ENCODE measurements around the gene WDR76. TPM values are rescaled to one million over a fixed set of nuclear protein-coding genes. Genes with fewer than 3 reads are reported as not detected.
"Not testable (repeated sequence)": the region's sequence is repeated elsewhere in the genome, so short reads cannot be mapped to it uniquely, and the experiment has no call there.

The WDR76 gene
- total and polyA plus RNA-seq, 5 donors = 0.97 to 3.4 (median 2.9) TPM

- intact Hi-C loops (cut with DNase I) = no loop called here
- DNase-seq = peak; percentile 95 to 97 (median 96)
- peak; percentile 96 for ATAC-seq
- Histone ChIP-seq H3K27me3 (ENCODE audit: control insufficient read depth, insufficient read depth) (no peaks in the 10 kb centered on the region), H3K9me3 (ENCODE audit: control insufficient read depth, low read length) (no peaks in the 10 kb centered on the region), H3K27ac (ENCODE audit: low read length) (peak within 1 kb of the TSS; percentile 83), H3K4me3 (ENCODE audit: low read length) (peak within 1 kb of the TSS; percentile 83), H3K4me1 (ENCODE audit: control insufficient read depth, insufficient read depth, low read length) (peaks cover 7% of the 10 kb centered on the region)
- WGBS = 9% methylated on average over 46 of the region's 46 CpGs
Observed at GRCh38 chr15:43824302-43825246, 2.2 kb upstream of the WDR76 start, which contains the start of gene MFAP1. TSS of gene MFAP1 (minus strand) at chr15:43824690. CDS start at chr15:43824569, 121 bp downstream.

GRCh38 chr15:43825305-43825704, 1.5 kb upstream of the WDR76 start:
- H3K4me1 ChIP-seq (ENCODE audit: control insufficient read depth, insufficient read depth, low read length); H3K27ac ChIP-seq (ENCODE audit: low read length); intact Hi-C loops (cut with DNase I): not testable (repeated sequence)

DNA sequence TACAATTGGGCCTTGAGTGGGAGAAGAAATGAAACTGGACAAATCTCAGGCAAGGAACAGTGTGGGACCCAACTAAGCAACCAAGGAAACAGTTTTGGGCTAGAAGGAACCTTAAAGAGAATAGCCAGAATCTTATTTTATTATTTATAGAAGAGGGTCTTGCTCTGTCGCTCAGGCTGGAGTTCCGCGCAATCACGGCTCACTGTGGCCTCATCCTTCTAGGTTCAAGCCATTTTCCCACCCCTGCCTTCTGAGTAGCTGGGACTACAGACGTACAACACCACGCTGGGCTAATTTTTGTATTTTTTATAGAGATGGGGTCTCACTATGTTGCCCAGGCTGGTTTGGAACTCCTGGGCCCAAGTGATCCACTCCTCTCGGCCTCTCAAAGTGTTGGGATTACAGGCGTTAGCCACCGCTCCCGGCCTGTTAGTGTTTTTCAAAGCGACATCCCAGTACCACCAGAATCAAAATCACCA, 734 bp upstream of the WDR76 start:
- 95% methylated on average over 11 of the region's 11 CpGs for WGBS
- Histone ChIP-seq H3K27me3 (ENCODE audit: control insufficient read depth, insufficient read depth) (no peaks in the 10 kb centered on the region), H3K4me1 (ENCODE audit: control insufficient read depth, insufficient read depth, low read length) (peaks cover 4% of the 10 kb centered on the region), H3K27ac (ENCODE audit: low read length) (no peak overlapping the region), H3K9me3 (ENCODE audit: control insufficient read depth, low read length) (no peaks in the 10 kb centered on the region), H3K4me3 (ENCODE audit: low read length) (no peak overlapping the region)
- DNase-seq = no peak
- no peak for ATAC-seq
- intact Hi-C loops (cut with DNase I) = no loop called here

More at GRCh38 chr15:43825305-43825704, 1.5 kb upstream of the WDR76 start:
- ATAC-seq; H3K9me3 ChIP-seq (ENCODE audit: control insufficient read depth, low read length); DNase-seq; H3K27me3 ChIP-seq (ENCODE audit: control insufficient read depth, insufficient read depth); H3K4me3 ChIP-seq (ENCODE audit: low read length): not testable (repeated sequence)
- WGBS = 96% methylated on average over 11 of the region's 11 CpGs

- no peaks in the 10 kb centered on the region for H3K9me3 ChIP-seq (ENCODE audit: control insufficient read depth, low read length)
- WGBS = 52% methylated on average over 6 of the region's 6 CpGs
- no peak overlapping the region for H3K27ac ChIP-seq (ENCODE audit: low read length)
- ATAC-seq (no peak), DNase-seq (no peak)
- no peak overlapping the region for H3K4me3 ChIP-seq (ENCODE audit: low read length)
- H3K27me3 ChIP-seq (ENCODE audit: control insufficient read depth, insufficient read depth) = no peaks in the 10 kb centered on the region
- peaks cover 4% of the 10 kb centered on the region for H3K4me1 ChIP-seq (ENCODE audit: control insufficient read depth, insufficient read depth, low read length)
- intact Hi-C loops (cut with DNase I) = no loop called here
Observed at GRCh38 chr15:43828061-43828657, 1.4 kb downstream of the WDR76 start.

DNA sequence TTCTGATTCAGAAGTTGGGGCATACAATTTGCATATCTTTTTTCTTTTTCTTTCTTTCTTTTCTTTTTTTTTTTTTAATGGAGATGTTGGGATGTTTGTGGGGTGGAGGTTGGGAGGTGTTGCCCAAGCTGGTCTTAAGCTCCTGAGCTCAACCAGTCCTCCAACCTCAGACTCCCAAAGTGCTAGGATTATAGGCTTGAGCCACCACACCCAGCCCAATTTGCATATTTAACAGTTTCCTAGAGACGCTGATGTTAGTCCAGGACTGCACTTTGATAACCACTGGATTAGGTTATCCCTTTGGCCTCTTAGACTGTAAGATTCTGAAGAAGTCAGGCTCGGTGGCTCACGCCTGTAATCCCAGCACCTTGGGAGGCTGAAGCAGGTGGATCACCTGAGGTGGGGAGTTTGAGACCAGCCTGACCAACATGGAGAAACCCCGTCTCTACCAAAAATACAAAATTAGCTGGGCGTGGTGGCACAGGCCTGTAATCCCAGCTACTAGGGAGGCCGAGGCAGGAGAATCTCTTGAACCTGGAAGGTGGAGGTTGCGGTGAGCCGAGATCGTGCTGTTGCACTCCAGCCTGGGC, 3.2 kb downstream of the WDR76 start:
- H3K9me3 ChIP-seq (ENCODE audit: control insufficient read depth, low read length); ATAC-seq; intact Hi-C loops (cut with DNase I); H3K27me3 ChIP-seq (ENCODE audit: control insufficient read depth, insufficient read depth); H3K4me3 ChIP-seq (ENCODE audit: low read length); H3K4me1 ChIP-seq (ENCODE audit: control insufficient read depth, insufficient read depth, low read length); H3K27ac ChIP-seq (ENCODE audit: low read length); DNase-seq: not testable (repeated sequence)
- 95% methylated on average over 9 of the region's 9 CpGs for WGBS

GRCh38 chr15:43830691-43831275, 4.0 kb downstream of the WDR76 start:
- H3K27ac ChIP-seq (ENCODE audit: low read length); H3K27me3 ChIP-seq (ENCODE audit: control insufficient read depth, insufficient read depth); H3K4me1 ChIP-seq (ENCODE audit: control insufficient read depth, insufficient read depth, low read length); intact Hi-C loops (cut with DNase I); ATAC-seq; DNase-seq; H3K4me3 ChIP-seq (ENCODE audit: low read length); H3K9me3 ChIP-seq (ENCODE audit: control insufficient read depth, low read length): not testable (repeated sequence)
- 96% methylated on average over 9 of the region's 9 CpGs for WGBS

- H3K4me3 ChIP-seq (ENCODE audit: low read length); H3K27ac ChIP-seq (ENCODE audit: low read length); H3K27me3 ChIP-seq (ENCODE audit: control insufficient read depth, insufficient read depth); ATAC-seq; H3K9me3 ChIP-seq (ENCODE audit: control insufficient read depth, low read length); intact Hi-C loops (cut with DNase I); DNase-seq; H3K4me1 ChIP-seq (ENCODE audit: control insufficient read depth, insufficient read depth, low read length): not testable (repeated sequence)
- WGBS = 92% methylated on average over 14 of the region's 14 CpGs
Observed at GRCh38 chr15:43831519-43832052, 4.8 kb downstream of the WDR76 start.

DNA sequence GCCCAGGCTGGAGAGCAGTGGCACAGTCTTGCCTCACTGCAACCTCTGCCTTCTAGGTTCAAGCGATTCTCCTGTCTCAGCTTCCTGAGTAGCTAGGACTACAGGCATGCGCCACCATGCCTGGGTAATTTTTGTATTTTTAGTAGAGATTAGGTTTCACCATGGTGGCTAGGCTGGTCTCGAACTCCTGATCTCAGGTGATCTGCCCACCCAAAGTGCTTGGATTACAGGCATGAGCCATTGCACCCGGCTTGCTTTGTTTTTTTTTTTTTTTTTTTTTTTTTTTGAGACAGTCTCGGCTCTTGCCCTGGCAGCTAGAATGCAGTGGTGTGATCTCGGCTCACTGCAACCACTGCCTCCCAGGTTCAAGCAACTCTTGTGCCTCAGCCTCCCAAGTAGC, 5.7 kb downstream of the WDR76 start:
- DNase-seq; H3K27ac ChIP-seq (ENCODE audit: low read length); intact Hi-C loops (cut with DNase I); H3K4me3 ChIP-seq (ENCODE audit: low read length); H3K4me1 ChIP-seq (ENCODE audit: control insufficient read depth, insufficient read depth, low read length); ATAC-seq; H3K27me3 ChIP-seq (ENCODE audit: control insufficient read depth, insufficient read depth); H3K9me3 ChIP-seq (ENCODE audit: control insufficient read depth, low read length): not testable (repeated sequence)
- 89% methylated on average over 6 of the region's 6 CpGs for WGBS

DNA sequence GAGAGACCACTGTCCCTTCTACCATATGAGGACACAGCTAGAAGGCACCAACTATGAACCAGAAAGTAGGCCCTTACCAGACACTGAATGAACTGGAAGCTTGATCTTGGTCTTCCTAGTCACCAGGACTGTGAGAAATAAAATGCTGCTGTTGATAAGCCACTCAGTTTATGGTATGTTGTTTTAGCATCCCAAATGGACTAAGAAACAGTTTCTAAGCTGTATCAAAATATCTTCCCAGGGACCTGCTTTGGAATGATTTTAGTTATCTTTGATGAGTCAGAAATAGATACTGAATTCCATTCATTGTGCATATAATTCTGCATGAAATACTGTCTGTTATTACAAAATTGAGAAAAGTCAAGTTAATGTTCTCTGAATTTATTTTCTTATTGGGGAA, 18.6 kb downstream of the WDR76 start:
- no peak for ATAC-seq
- Histone ChIP-seq H3K4me3 (ENCODE audit: low read length) (no peak overlapping the region), H3K9me3 (ENCODE audit: control insufficient read depth, low read length) (no peaks in the 10 kb centered on the region), H3K27me3 (ENCODE audit: control insufficient read depth, insufficient read depth) (no peaks in the 10 kb centered on the region), H3K4me1 (ENCODE audit: control insufficient read depth, insufficient read depth, low read length) (no peaks in the 10 kb centered on the region), H3K27ac (ENCODE audit: low read length) (no peak overlapping the region)
- intact Hi-C loops (cut with DNase I) = no loop called here
- DNase-seq = no peak

GRCh38 chr15:43851251-43851650, 24.4 kb downstream of the WDR76 start:
- 99% methylated on average over 3 of the region's 3 CpGs for WGBS
- H3K4me3 ChIP-seq (ENCODE audit: low read length) = no peak overlapping the region
- ATAC-seq = no peak
- DNase-seq = no peak
- H3K27me3 ChIP-seq (ENCODE audit: control insufficient read depth, insufficient read depth) = no peaks in the 10 kb centered on the region
- intact Hi-C loops (cut with DNase I) = no loop called here
- no peaks in the 10 kb centered on the region for H3K4me1 ChIP-seq (ENCODE audit: control insufficient read depth, insufficient read depth, low read length)
- H3K9me3 ChIP-seq (ENCODE audit: control insufficient read depth, low read length) = no peaks in the 10 kb centered on the region
- H3K27ac ChIP-seq (ENCODE audit: low read length) = no peak overlapping the region

Measured in right cardiac atrium (tissue), 5 donors.